Keratinocyte (primary cell): ENCODE results near the gene DNTTIP2.

Source experiments
- CTCF ChIP-seq, 3 experiments: IDR thresholded peaks in 1 of 3; conservative IDR thresholded peaks in 1 of 3; optimal IDR thresholded peaks in 1 of 3; 2 replicates in 2 of 3; 3 replicates in 1 of 3; pipeline versions ENCODE3 to v1.5.1; 2011; ENCODE audit warnings: low read length in 3 of 3, mild to moderate bottlenecking in 3 of 3, moderate library complexity in 2 of 3, control low read depth in 1 of 3, inconsistent platforms in 1 of 3; ENCODE audit not compliant: insufficient read depth in 2 of 3; ENCODE audit errors: extremely low read depth in 1 of 3
- EZH2 ChIP-seq: IDR thresholded peaks from one replicate; pipeline ENCODE4 v1.6.1; 2012; ENCODE audit warnings: inconsistent platforms, mild to moderate bottlenecking, low read length, moderate library complexity

GRCh38 chr1:93864175-93864574, 14.8 kb downstream of the DNTTIP2 start:
- TF ChIP-seq CTCF (optimal IDR thresholded peaks at IDR 0.05 in 1 of 3, IDR thresholded peaks at IDR 0.05 in 1 of 3, conservative IDR thresholded peaks at IDR 0.05 in 1 of 3; ENCODE audit: extremely low read depth in 1 of 3, insufficient read depth in 2 of 3, low read length in 3 of 3) (no peak), EZH2 (no peak)
